ENCODE data around the gene ZFYVE21.

Gene ZFYVE21

DNA sequence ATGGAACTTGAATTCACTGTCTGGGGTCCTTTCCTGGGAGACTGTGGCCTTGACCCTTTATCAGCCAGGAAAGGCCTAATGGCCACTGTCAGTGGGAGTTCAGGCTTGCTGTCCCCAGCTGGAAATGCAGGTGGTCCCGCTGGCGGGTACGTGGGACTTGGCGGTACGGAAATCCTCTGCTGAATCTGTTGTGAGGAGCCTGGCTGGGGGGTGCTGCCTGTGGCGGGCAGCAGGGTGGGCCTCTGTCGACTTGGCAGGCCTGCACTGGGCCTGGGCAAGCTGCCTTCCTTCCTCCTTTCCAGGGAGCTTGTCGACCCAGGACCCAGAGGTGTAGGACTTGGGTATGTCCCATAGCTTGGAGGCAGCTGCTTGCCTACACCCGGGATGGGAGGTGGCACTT, 26.3 kb downstream of the ZFYVE21 start:
- Histone ChIP-seq H3K9ac (no peak overlapping the region), H2AFZ (no peak overlapping the region), H3K27ac (no peak overlapping the region), H3K9me3 (ENCODE audit: control insufficient read depth, low read length) (no peaks in the 10 kb centered on the region), H3K4me1 (no peaks in the 10 kb centered on the region), H3K4me2 (ENCODE audit: low read length) (no peak overlapping the region), H3K36me3 (ENCODE audit: control insufficient read depth, insufficient read depth, low read length) (no peaks in the 10 kb centered on the region), H3K79me2 (peaks cover 3% of the 10 kb centered on the region), H3K27me3 (ENCODE audit: control insufficient read depth, insufficient read depth, low read length) (no peaks in the 10 kb centered on the region), H3K4me3 (ENCODE audit: low read depth, low read length) (no peak overlapping the region)
- TF ChIP-seq, protein P1, sequence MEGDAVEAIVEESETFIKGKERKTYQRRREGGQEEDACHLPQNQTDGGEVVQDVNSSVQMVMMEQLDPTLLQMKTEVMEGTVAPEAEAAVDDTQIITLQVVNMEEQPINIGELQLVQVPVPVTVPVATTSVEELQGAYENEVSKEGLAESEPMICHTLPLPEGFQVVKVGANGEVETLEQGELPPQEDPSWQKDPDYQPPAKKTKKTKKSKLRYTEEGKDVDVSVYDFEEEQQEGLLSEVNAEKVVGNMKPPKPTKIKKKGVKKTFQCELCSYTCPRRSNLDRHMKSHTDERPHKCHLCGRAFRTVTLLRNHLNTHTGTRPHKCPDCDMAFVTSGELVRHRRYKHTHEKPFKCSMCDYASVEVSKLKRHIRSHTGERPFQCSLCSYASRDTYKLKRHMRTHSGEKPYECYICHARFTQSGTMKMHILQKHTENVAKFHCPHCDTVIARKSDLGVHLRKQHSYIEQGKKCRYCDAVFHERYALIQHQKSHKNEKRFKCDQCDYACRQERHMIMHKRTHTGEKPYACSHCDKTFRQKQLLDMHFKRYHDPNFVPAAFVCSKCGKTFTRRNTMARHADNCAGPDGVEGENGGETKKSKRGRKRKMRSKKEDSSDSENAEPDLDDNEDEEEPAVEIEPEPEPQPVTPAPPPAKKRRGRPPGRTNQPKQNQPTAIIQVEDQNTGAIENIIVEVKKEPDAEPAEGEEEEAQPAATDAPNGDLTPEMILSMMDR (IDR thresholded peaks at IDR 0.05): no peak

DNA sequence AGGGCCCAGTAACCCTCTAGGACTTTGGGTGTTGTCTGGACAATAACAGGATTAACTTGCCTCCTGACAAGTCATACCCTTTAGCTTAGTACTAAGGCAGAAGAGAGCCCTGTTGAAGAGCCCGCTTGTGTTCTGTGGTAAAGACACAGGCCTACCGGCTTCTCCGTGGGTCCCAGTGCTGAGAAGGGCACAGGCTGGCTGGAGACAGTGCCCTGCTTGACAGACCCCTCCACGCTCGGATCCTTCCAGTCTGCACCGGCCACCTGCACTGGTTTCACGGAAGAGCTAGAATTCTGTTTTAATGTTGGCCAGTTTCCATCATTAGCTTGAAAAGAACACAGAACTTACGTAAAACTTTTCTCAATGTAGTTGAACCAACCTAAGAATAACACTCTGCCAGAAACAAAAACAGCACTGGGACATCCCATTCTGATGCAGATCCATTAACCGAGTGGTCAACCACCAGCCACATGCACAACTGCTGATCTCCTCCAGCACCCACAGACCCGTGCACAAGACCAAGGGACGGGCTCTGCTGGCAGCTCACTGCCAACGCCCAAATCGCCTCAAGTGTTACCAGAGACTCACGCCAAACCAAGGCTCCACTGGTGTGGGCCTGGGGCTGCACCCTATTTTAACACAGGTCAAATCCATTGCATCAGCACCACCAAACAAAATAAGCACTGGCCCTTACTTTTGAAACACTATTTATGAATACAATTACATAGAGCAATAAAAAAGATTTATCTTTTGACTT, 27.1 kb downstream of the ZFYVE21 start:
- H3K27me3 ChIP-seq (ENCODE audit: control insufficient read depth, insufficient read depth, low read length): no peaks in the 10 kb centered on the region
- no peaks in the 10 kb centered on the region for H3K36me3 ChIP-seq (ENCODE audit: control insufficient read depth, insufficient read depth, low read length)
- no peak overlapping the region for H3K4me2 ChIP-seq (ENCODE audit: low read length)
- H3K9ac ChIP-seq: no peak overlapping the region
- no peaks in the 10 kb centered on the region for H3K4me1 ChIP-seq
- no peak overlapping the region for H3K4me3 ChIP-seq (ENCODE audit: low read depth, low read length)
- TF ChIP-seq, protein P1 (IDR thresholded peaks at IDR 0.05): no peak
- no peak overlapping the region for H2AFZ ChIP-seq
- no peak overlapping the region for H3K27ac ChIP-seq
- peaks cover 3% of the 10 kb centered on the region for H3K79me2 ChIP-seq
- no peaks in the 10 kb centered on the region for H3K9me3 ChIP-seq (ENCODE audit: control insufficient read depth, low read length)

DNA sequence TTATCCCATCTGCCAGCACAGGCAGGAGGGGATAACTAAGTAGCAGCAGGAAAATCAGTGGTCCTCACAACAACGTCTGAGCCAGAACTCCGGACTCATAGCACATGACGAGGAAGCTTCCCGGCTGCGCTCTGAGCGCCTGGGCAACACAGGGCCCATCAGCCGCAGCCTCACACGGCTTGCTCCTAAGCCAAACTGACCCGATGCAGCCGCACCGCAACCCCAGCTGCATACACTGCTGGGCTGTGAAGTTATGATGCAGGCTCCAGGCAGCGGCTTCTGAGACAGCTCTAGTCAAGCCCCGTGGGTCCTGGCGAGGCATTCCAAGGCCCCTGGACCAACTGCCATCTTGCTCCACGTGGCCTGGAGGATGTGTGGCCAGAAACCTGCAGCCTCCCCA, 28.1 kb downstream of the ZFYVE21 start:
- no peak overlapping the region for H3K4me2 ChIP-seq (ENCODE audit: low read length)
- H3K27me3 ChIP-seq (ENCODE audit: control insufficient read depth, insufficient read depth, low read length): no peaks in the 10 kb centered on the region
- no peak overlapping the region for H3K9ac ChIP-seq
- H3K4me3 ChIP-seq (ENCODE audit: low read depth, low read length): no peak overlapping the region
- H3K79me2 ChIP-seq: peaks cover 6% of the 10 kb centered on the region
- no peaks in the 10 kb centered on the region for H3K4me1 ChIP-seq
- TF ChIP-seq, protein P1 (IDR thresholded peaks at IDR 0.05): no peak
- H3K9me3 ChIP-seq (ENCODE audit: control insufficient read depth, low read length): no peaks in the 10 kb centered on the region
- H3K27ac ChIP-seq: no peak overlapping the region
- no peaks in the 10 kb centered on the region for H3K36me3 ChIP-seq (ENCODE audit: control insufficient read depth, insufficient read depth, low read length)
- no peak overlapping the region for H2AFZ ChIP-seq

DNA sequence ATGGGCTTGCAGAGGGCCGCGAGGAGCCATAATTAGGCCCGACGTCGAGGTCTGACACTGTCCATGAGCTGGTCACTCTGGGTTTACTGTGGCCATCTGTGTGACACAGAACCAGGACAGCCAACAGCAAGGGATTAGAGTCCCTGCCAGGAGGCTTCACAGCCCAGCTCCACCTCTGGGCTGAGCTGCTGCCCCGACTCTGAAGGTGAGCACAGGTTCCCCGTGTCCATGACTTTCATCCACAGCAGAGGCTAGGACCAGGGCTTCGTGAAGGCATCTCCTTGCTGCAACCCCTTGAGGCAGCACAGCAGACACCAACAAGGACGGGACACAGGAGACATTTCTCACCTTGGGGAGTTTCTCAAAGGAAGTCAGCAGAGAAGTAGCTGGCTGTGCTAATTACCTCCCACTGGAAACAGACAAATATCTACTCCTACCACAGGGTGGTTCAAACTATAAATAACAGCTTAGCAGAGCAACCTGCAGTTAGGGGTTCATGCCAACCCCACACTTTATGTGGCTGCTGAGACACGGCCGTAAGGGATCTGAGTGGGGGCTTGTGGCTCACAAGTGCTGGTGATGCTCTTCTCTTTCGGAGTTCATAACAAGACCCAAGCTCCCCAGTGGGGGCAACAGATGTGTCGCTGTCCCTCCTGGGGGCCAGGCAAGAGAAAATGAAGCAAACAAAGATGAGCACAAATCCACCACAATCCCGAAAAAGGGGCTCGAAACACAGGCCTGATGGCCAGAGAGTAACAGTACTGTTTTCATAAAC, 29.2 kb downstream of the ZFYVE21 start:
- H3K27me3 ChIP-seq (ENCODE audit: control insufficient read depth, insufficient read depth, low read length): no peaks in the 10 kb centered on the region
- H3K4me3 ChIP-seq (ENCODE audit: low read depth, low read length): no peak overlapping the region
- peaks cover 6% of the 10 kb centered on the region for H3K79me2 ChIP-seq
- TF ChIP-seq, protein P1 (IDR thresholded peaks at IDR 0.05): no peak
- H3K36me3 ChIP-seq (ENCODE audit: control insufficient read depth, insufficient read depth, low read length): no peaks in the 10 kb centered on the region
- no peak overlapping the region for H3K9ac ChIP-seq
- H3K4me2 ChIP-seq (ENCODE audit: low read length): no peak overlapping the region
- H3K4me1 ChIP-seq: no peaks in the 10 kb centered on the region
- no peak overlapping the region for H3K27ac ChIP-seq
- H2AFZ ChIP-seq: no peak overlapping the region
- no peaks in the 10 kb centered on the region for H3K9me3 ChIP-seq (ENCODE audit: control insufficient read depth, low read length)

All from parathyroid adenoma (tissue), 2 donors.